Smooth muscle cell (in vitro differentiated cells): ENCODE results near the gene SCMH1. TPM values are rescaled to one million over a fixed set of nuclear protein-coding genes. Genes with fewer than 3 reads are reported as not detected.

ENCODE experiments used
- DNase-seq: peaks from one replicate; lab custom pipeline; 2025; ENCODE audit not compliant: unreplicated experiment; lab: John Stamatoyannopoulos, UW
- H2AFZ ChIP-seq: fragments of 200-600 bp; sonication (generic); 2 replicates; pipeline ENCODE4 v1.6.0; 2016; ENCODE audit warnings: antibody characterized with exemption, low read depth, mild to moderate bottlenecking
- H3F3A ChIP-seq: fragments of 200-600 bp; sonication (generic); 2 replicates; pipeline ENCODE4 v1.6.0; 2017; ENCODE audit warnings: antibody characterized with exemption, low read depth
- H3K27ac ChIP-seq: fragments of 200-600 bp; sonication (generic); 2 replicates; pipeline ENCODE4 v1.5.1; 2016; ENCODE audit warnings: low read depth, mild to moderate bottlenecking
- H3K27me3 ChIP-seq: fragments of 200-600 bp; sonication (generic); 2 replicates; pipeline ENCODE4 v1.6.1; 2016; ENCODE audit warnings: low read depth, mild to moderate bottlenecking
- H3K36me3 ChIP-seq: fragments of 200-600 bp; sonication (generic); 2 replicates; pipeline ENCODE4 v1.5.1; 2016; ENCODE audit warnings: low read depth
- H3K4me1 ChIP-seq: fragments of 200-600 bp; sonication (generic); 2 replicates; pipeline ENCODE4 v1.5.1; 2016; ENCODE audit warnings: low read depth
- H3K4me2 ChIP-seq: fragments of 200-600 bp; sonication (generic); 2 replicates; pipeline ENCODE4 v1.6.0; 2016; ENCODE audit warnings: mild to moderate bottlenecking
- H3K4me3 ChIP-seq: fragments of 200-600 bp; sonication (generic); 2 replicates; pipeline ENCODE4 v1.5.1; 2016; ENCODE audit warnings: mild to moderate bottlenecking
- H3K79me2 ChIP-seq: fragments of 200-600 bp; sonication (generic); 2 replicates; pipeline ENCODE4 v1.6.0; 2016; ENCODE audit warnings: low read depth, mild to moderate bottlenecking
- H3K9ac ChIP-seq: fragments of 200-600 bp; sonication (generic); 2 replicates; pipeline ENCODE4 v1.6.0; 2016; ENCODE audit warnings: low read depth
- H3K9me3 ChIP-seq: fragments of 200-600 bp; sonication (generic); replicated peaks from 2 replicates; pipeline ENCODE4 v1.5.1; 2016; ENCODE audit warnings: low read depth
- H4K20me1 ChIP-seq: fragments of 200-600 bp; sonication (generic); 2 replicates; pipeline ENCODE4 v1.6.0; 2016; ENCODE audit warnings: low read depth
- WGBS: methylation state at CpG from one replicate; pipeline ENCODE4 v1.1.7; 2016; ENCODE audit warnings: low lambda C conversion rate; 5-methylcytosine and 5-hydroxymethylcytosine counted together
- polyA plus RNA-seq: library from polyadenylated mRNA; unstranded; fragments of >200 nt; fragmentation: Nextera tagmentation; extraction: Ambion mirVana; gene quantifications from 2 replicates; pipeline ENCODE4 v1.2.1, GENCODE V29; 2016
- total RNA-seq: library from RNA; depleted of rRNA; stranded (reverse); fragments of >200 nt; gene quantifications from 2 replicates; pipeline ENCODE4 v1.2.3, GENCODE V29; 2014
- TF ChIP-seq, protein P1 (sequence below): fragments of 200-600 bp; sonication (generic); IDR thresholded peaks from 2 replicates; pipeline ENCODE4 v1.5.1; 2017; ENCODE audit warnings: borderline replicate concordance, mild to moderate bottlenecking, antibody characterized with exemption; ENCODE audit not compliant: insufficient read depth, poor library complexity, severe bottlenecking

The SCMH1 gene
- total and polyA plus RNA-seq, 2 experiments from 2014 or later, result 24.0 to 46.4 TPM

- H4K20me1 ChIP-seq, result peaks cover 76% of the 10 kb centered on the region
- peaks cover 27% of the 10 kb centered on the region for H3K36me3 ChIP-seq
Measured at GRCh38 chr1:41003127-41003639, 238.9 kb downstream of the SCMH1 start.

GRCh38 chr1:40998668-40999067 lies 243.4 kb downstream of the SCMH1 start:
- Histone ChIP-seq H3F3A (peaks cover 14% of the 10 kb centered on the region), H2AFZ (no peak overlapping the region), H3K79me2 (no peaks in the 10 kb centered on the region), H3K36me3 (peaks cover 32% of the 10 kb centered on the region), H3K27ac (no peak overlapping the region), H3K27me3 (no peaks in the 10 kb centered on the region), H4K20me1 (peaks cover 88% of the 10 kb centered on the region), H3K9ac (no peak overlapping the region), H3K4me1 (peaks cover 5% of the 10 kb centered on the region), H3K4me2 (no peak overlapping the region), H3K4me3 (no peak overlapping the region), H3K9me3 (no peaks in the 10 kb centered on the region)
- DNase-seq, result no peak
- TF ChIP-seq, protein P1, sequence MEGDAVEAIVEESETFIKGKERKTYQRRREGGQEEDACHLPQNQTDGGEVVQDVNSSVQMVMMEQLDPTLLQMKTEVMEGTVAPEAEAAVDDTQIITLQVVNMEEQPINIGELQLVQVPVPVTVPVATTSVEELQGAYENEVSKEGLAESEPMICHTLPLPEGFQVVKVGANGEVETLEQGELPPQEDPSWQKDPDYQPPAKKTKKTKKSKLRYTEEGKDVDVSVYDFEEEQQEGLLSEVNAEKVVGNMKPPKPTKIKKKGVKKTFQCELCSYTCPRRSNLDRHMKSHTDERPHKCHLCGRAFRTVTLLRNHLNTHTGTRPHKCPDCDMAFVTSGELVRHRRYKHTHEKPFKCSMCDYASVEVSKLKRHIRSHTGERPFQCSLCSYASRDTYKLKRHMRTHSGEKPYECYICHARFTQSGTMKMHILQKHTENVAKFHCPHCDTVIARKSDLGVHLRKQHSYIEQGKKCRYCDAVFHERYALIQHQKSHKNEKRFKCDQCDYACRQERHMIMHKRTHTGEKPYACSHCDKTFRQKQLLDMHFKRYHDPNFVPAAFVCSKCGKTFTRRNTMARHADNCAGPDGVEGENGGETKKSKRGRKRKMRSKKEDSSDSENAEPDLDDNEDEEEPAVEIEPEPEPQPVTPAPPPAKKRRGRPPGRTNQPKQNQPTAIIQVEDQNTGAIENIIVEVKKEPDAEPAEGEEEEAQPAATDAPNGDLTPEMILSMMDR, result no peak
- over 99% methylated on average over 4 of the region's 4 CpGs for WGBS

More at GRCh38 chr1:41003127-41003639, 238.9 kb downstream of the SCMH1 start:
- Histone ChIP-seq H3K27ac (peak overlapping the region; percentile 29), H2AFZ (no peak overlapping the region), H3K27me3 (no peaks in the 10 kb centered on the region), H3K4me2 (peak overlapping the region; percentile 46), H3F3A (peaks cover 14% of the 10 kb centered on the region), H3K4me1 (no peaks in the 10 kb centered on the region), H3K9me3 (no peaks in the 10 kb centered on the region), H3K79me2 (no peaks in the 10 kb centered on the region), H3K4me3 (no peak overlapping the region), H3K9ac (no peak overlapping the region)
- TF ChIP-seq, protein P1, result no peak
- WGBS, result 88% methylated on average over 9 of the region's 9 CpGs
- no peak for DNase-seq

- H3K27me3 ChIP-seq, result no peaks in the 10 kb centered on the region
- DNase-seq, result no peak
- H3K27ac ChIP-seq, result peak overlapping the region; percentile 82
- peaks cover 6% of the 10 kb centered on the region for H3F3A ChIP-seq
- H2AFZ ChIP-seq, result no peak overlapping the region
- peaks cover 5% of the 10 kb centered on the region for H3K4me1 ChIP-seq
- H3K9me3 ChIP-seq, result no peaks in the 10 kb centered on the region
- H3K4me3 ChIP-seq, result no peak overlapping the region
- peak overlapping the region; percentile 42 for H3K9ac ChIP-seq
- H3K4me2 ChIP-seq, result peak overlapping the region; percentile 74
- no peaks in the 10 kb centered on the region for H3K79me2 ChIP-seq
- 34% methylated on average over 8 of the region's 8 CpGs for WGBS
- peaks cover 26% of the 10 kb centered on the region for H3K36me3 ChIP-seq
- H4K20me1 ChIP-seq, result peaks cover 82% of the 10 kb centered on the region
- TF ChIP-seq, protein P1, result no peak
Measured at GRCh38 chr1:40997096-40997495, 245.0 kb downstream of the SCMH1 start.

- DNase-seq, result no peak
- H3K27me3 ChIP-seq, result no peaks in the 10 kb centered on the region
- peaks cover 4% of the 10 kb centered on the region for H3F3A ChIP-seq
- no peaks in the 10 kb centered on the region for H3K79me2 ChIP-seq
- no peak overlapping the region for H3K27ac ChIP-seq
- no peaks in the 10 kb centered on the region for H3K9me3 ChIP-seq
- peaks cover 39% of the 10 kb centered on the region for H3K36me3 ChIP-seq
- H2AFZ ChIP-seq, result no peak overlapping the region
- no peaks in the 10 kb centered on the region for H3K4me1 ChIP-seq
- WGBS, result 98% methylated on average over 5 of the region's 5 CpGs
- TF ChIP-seq, protein P1, result no peak
- no peak overlapping the region for H3K9ac ChIP-seq
- H3K4me3 ChIP-seq, result no peak overlapping the region
- H4K20me1 ChIP-seq, result peaks cover 31% of the 10 kb centered on the region
- no peak overlapping the region for H3K4me2 ChIP-seq
Measured at GRCh38 chr1:40989066-40989465, 253.0 kb downstream of the SCMH1 start.
